Liver (tissue), 9 donors: ENCODE results near the gene ZDHHC9. TPM values are rescaled to one million over a fixed set of nuclear protein-coding genes. Genes with fewer than 3 reads are reported as not detected.

Experiments used
- DNase-seq: peaks from one replicate; pipeline ENCODE4 v3.0.0-alpha.2; 2017; ENCODE audit warnings: low spot score
- H3K27ac ChIP-seq, 2 donors: one replicate each; pipeline ENCODE4 v1.7.0; 2013; ENCODE audit warnings: inconsistent platforms in 2 of 2, low read length in 2 of 2, control low read depth in 1 of 2, low read depth in 1 of 2, mild to moderate bottlenecking in 1 of 2
- H3K27me3 ChIP-seq, 4 donors: one replicate each; pipeline versions ENCODE4 v1.6.1 to v1.7.0; 2013; ENCODE audit warnings: low read length in 3 of 4, inconsistent platforms in 1 of 4, mild to moderate bottlenecking in 1 of 4, moderate library complexity in 1 of 4; ENCODE audit not compliant: control insufficient read depth in 4 of 4, insufficient read depth in 4 of 4
- H3K36me3 ChIP-seq, 4 donors: one replicate each; pipeline versions ENCODE4 v1.6.1 to v1.7.0; 2013; ENCODE audit warnings: low read length in 3 of 4, mild to moderate bottlenecking in 3 of 4, low read depth in 1 of 4, moderate library complexity in 1 of 4; ENCODE audit not compliant: control insufficient read depth in 4 of 4, insufficient read depth in 3 of 4
- H3K4me1 ChIP-seq, 4 donors: one replicate each; pipeline versions ENCODE4 v1.6.1 to v1.7.0; 2013; ENCODE audit warnings: low read length in 3 of 4, mild to moderate bottlenecking in 3 of 4, moderate library complexity in 1 of 4; ENCODE audit not compliant: control insufficient read depth in 4 of 4, insufficient read depth in 4 of 4
- H3K4me3 ChIP-seq, 3 donors: one replicate each; pipeline versions ENCODE4 v1.6.1 to v1.7.0; 2013; ENCODE audit warnings: low read length in 3 of 3, control low read depth in 1 of 3, low read depth in 1 of 3, mild to moderate bottlenecking in 1 of 3
- H3K9ac ChIP-seq, 2 donors: one replicate each; pipeline ENCODE4 v1.7.0; 2013; ENCODE audit warnings: low read length in 2 of 2, mild to moderate bottlenecking in 2 of 2, moderate library complexity in 2 of 2, control low read depth in 1 of 2, low read depth in 1 of 2
- H3K9me3 ChIP-seq, 4 donors: one replicate each; pipeline versions ENCODE4 v1.6.1 to v1.7.0; 2013; ENCODE audit warnings: low read length in 3 of 4; ENCODE audit not compliant: control insufficient read depth in 4 of 4
- CTCF ChIP-seq: fragments of 150-350 bp; IDR thresholded peaks from 2 replicates; pipeline ENCODE4 v1.5.1; 2017; ENCODE audit warnings: improper control_type of control experiment, low read depth, low read length; ENCODE audit not compliant: missing input control
- EGR1 ChIP-seq, 2 donors: IDR thresholded peaks; 2 replicates each; pipeline ENCODE4 v1.6.1; 2016 to 2018; ENCODE audit warnings: antibody characterized with exemption in 2 of 2, low read depth in 2 of 2
- FOXA2 ChIP-seq: IDR thresholded peaks from 2 replicates; pipeline ENCODE4 v1.6.1; 2016; ENCODE audit warnings: antibody characterized with exemption
- GABPA ChIP-seq, 2 donors: IDR thresholded peaks in 1 of 2; conservative IDR thresholded peaks in 1 of 2; 2 replicates each; pipeline ENCODE4 v1.6.1; 2016; ENCODE audit warnings: antibody characterized with exemption in 2 of 2, mild to moderate bottlenecking in 1 of 2, moderate library complexity in 1 of 2
- HNF4A ChIP-seq, 2 donors: conservative IDR thresholded peaks; 2 replicates each; pipeline ENCODE4 v1.6.1; 2016; ENCODE audit warnings: antibody characterized with exemption in 2 of 2, mild to moderate bottlenecking in 2 of 2
- HNF4G ChIP-seq: IDR thresholded peaks from 2 replicates; pipeline ENCODE4 v1.6.1; 2016; ENCODE audit warnings: antibody characterized with exemption
- JUND ChIP-seq, 2 donors: IDR thresholded peaks; 2 replicates each; pipeline ENCODE4 v1.6.1; 2016; ENCODE audit warnings: antibody characterized with exemption in 2 of 2
- NR2F2 ChIP-seq: IDR thresholded peaks from 2 replicates; pipeline ENCODE4 v1.6.1; 2016; ENCODE audit warnings: antibody characterized with exemption
- RXRA ChIP-seq, 2 donors: IDR thresholded peaks; 2 replicates each; pipeline ENCODE4 v1.6.1; 2017 to 2018; ENCODE audit warnings: antibody characterized with exemption in 2 of 2, mild to moderate bottlenecking in 1 of 2
- SP1 ChIP-seq: IDR thresholded peaks from 2 replicates; pipeline ENCODE4 v1.6.1; 2018; ENCODE audit warnings: antibody characterized with exemption, mild to moderate bottlenecking
- TAF1 ChIP-seq: conservative IDR thresholded peaks from 2 replicates; pipeline ENCODE4 v1.6.1; 2016; ENCODE audit warnings: antibody characterized with exemption, mild to moderate bottlenecking
- WGBS: extraction: QIAGEN DNeasy Blood & Tissue Kit; methylation state at CpG from one replicate; pipeline ENCODE4 v1.1.7; 2013; 5-methylcytosine and 5-hydroxymethylcytosine counted together
- polyA plus RNA-seq, 2 donors: library from polyadenylated mRNA; stranded (reverse) in 1 of 2; unstranded in 1 of 2; fragments of 200-250 nt in 1 of 2; fragments of >200 nt in 1 of 2; fragmentation: Nextera tagmentation in 1 of 2; extraction: Ambion mirVana in 1 of 2; gene quantifications; one replicate each; pipeline versions ENCODE4 v1.2.1 to v1.2.3, GENCODE V29; 2013 to 2015
- total RNA-seq, 2 donors: library from RNA; depleted of rRNA; stranded (reverse); fragments of >200 nt; gene quantifications; one replicate each; pipeline ENCODE4 v1.2.3, GENCODE V29; 2014
- TF ChIP-seq, protein P1 (sequence below): IDR thresholded peaks from 2 replicates; pipeline ENCODE4 v1.6.1; 2016; ENCODE audit warnings: antibody characterized with exemption
- TF ChIP-seq, protein P2 (sequence below): IDR thresholded peaks from 2 replicates; pipeline ENCODE4 v1.6.1; 2016; ENCODE audit warnings: antibody characterized with exemption
- TF ChIP-seq, protein P3 (sequence below): IDR thresholded peaks from 2 replicates; pipeline ENCODE4 v1.6.1; 2016; ENCODE audit warnings: antibody characterized with exemption
- TF ChIP-seq, protein P4 (sequence below): IDR thresholded peaks from 2 replicates; pipeline ENCODE4 v1.6.1; 2016; ENCODE audit warnings: antibody characterized with exemption, mild to moderate bottlenecking
- donor health status: healthy.
- donor health status: healthy.
- donor health status: healthy.
- donor health status: healthy.
- donor health status: healthy.

The ZDHHC9 gene
- total and polyA plus RNA-seq, 4 donors, result 10.2 to 26.8 (median 24.3) TPM

- TF ChIP-seq, protein P1, sequence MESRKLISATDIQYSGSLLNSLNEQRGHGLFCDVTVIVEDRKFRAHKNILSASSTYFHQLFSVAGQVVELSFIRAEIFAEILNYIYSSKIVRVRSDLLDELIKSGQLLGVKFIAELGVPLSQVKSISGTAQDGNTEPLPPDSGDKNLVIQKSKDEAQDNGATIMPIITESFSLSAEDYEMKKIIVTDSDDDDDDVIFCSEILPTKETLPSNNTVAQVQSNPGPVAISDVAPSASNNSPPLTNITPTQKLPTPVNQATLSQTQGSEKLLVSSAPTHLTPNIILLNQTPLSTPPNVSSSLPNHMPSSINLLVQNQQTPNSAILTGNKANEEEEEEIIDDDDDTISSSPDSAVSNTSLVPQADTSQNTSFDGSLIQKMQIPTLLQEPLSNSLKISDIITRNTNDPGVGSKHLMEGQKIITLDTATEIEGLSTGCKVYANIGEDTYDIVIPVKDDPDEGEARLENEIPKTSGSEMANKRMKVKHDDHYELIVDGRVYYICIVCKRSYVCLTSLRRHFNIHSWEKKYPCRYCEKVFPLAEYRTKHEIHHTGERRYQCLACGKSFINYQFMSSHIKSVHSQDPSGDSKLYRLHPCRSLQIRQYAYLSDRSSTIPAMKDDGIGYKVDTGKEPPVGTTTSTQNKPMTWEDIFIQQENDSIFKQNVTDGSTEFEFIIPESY, result no peak
- TF ChIP-seq GABPA (IDR thresholded peaks at IDR 0.05 in 1 of 2, conservative IDR thresholded peaks at IDR 0.05 in 1 of 2), result peak in 1 of 2 donors; percentile 21
- TF ChIP-seq, protein P2, sequence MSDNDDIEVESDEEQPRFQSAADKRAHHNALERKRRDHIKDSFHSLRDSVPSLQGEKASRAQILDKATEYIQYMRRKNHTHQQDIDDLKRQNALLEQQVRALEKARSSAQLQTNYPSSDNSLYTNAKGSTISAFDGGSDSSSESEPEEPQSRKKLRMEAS, result peak; percentile 74
Observed at GRCh38 chrX:129842510-129843208, 1.0 kb downstream of the ZDHHC9 start (continued).

- H3K36me3 ChIP-seq, result peaks cover 0 to 5% (median 2%) of the 10 kb centered on the region in 4 donors
- no peak overlapping the region for H3K9ac ChIP-seq
- peaks cover 0 to 23% (median 13%) of the 10 kb centered on the region in 4 donors for H3K4me1 ChIP-seq
- no peak overlapping the region for H3K4me3 ChIP-seq
- DNase-seq, result no peak
- H3K27me3 ChIP-seq, result no peaks in the 10 kb centered on the region
- H3K27ac ChIP-seq, result no peak overlapping the region
- H3K9me3 ChIP-seq, result no peaks in the 10 kb centered on the region
- WGBS, result 44% methylated on average over 5 of the region's 5 CpGs
- TF ChIP-seq TAF1, result no peak
- no peak for TF ChIP-seq CTCF
- no peak for TF ChIP-seq GABPA (IDR thresholded peaks at IDR 0.05 in 1 of 2, conservative IDR thresholded peaks at IDR 0.05 in 1 of 2)
- TF ChIP-seq, protein P3, sequence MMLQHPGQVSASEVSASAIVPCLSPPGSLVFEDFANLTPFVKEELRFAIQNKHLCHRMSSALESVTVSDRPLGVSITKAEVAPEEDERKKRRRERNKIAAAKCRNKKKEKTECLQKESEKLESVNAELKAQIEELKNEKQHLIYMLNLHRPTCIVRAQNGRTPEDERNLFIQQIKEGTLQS, result no peak
- TF ChIP-seq, protein P1, result no peak
- TF ChIP-seq, protein P2, result no peak
- TF ChIP-seq NR2F2, result no peak
- no peak for TF ChIP-seq EGR1 (IDR thresholded peaks at IDR 0.05; ENCODE audit: low read depth in 2 of 2)
- TF ChIP-seq HNF4A (conservative IDR thresholded peaks at IDR 0.05), result no peak
- TF ChIP-seq, protein P4, sequence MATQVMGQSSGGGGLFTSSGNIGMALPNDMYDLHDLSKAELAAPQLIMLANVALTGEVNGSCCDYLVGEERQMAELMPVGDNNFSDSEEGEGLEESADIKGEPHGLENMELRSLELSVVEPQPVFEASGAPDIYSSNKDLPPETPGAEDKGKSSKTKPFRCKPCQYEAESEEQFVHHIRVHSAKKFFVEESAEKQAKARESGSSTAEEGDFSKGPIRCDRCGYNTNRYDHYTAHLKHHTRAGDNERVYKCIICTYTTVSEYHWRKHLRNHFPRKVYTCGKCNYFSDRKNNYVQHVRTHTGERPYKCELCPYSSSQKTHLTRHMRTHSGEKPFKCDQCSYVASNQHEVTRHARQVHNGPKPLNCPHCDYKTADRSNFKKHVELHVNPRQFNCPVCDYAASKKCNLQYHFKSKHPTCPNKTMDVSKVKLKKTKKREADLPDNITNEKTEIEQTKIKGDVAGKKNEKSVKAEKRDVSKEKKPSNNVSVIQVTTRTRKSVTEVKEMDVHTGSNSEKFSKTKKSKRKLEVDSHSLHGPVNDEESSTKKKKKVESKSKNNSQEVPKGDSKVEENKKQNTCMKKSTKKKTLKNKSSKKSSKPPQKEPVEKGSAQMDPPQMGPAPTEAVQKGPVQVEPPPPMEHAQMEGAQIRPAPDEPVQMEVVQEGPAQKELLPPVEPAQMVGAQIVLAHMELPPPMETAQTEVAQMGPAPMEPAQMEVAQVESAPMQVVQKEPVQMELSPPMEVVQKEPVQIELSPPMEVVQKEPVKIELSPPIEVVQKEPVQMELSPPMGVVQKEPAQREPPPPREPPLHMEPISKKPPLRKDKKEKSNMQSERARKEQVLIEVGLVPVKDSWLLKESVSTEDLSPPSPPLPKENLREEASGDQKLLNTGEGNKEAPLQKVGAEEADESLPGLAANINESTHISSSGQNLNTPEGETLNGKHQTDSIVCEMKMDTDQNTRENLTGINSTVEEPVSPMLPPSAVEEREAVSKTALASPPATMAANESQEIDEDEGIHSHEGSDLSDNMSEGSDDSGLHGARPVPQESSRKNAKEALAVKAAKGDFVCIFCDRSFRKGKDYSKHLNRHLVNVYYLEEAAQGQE, result no peak
- no peak for TF ChIP-seq JUND (IDR thresholded peaks at IDR 0.05)
- TF ChIP-seq HNF4G, result no peak
- TF ChIP-seq RXRA (IDR thresholded peaks at IDR 0.05), result no peak
- TF ChIP-seq FOXA2, result no peak
- no peak for TF ChIP-seq SP1
Observed at GRCh38 chrX:129840344-129840743, 3.3 kb downstream of the ZDHHC9 start.
